Astrocyte of the spinal cord (primary cell): ENCODE measurements around the gene RELL2.

ENCODE experiments used
- DNase-seq: peaks from one replicate; pipeline ENCODE4 v3.0.0; 2011; ENCODE audit warnings: low read depth, low spot score
- H3K4me3 ChIP-seq: 2 replicates; pipeline ENCODE4 v1.5.1; 2011; ENCODE audit warnings: low read depth, mild to moderate bottlenecking, low read length, moderate library complexity
- in situ Hi-C: cut with HindIII; loops from 2 replicates; pipeline ENCODE4 v1.10.0; 2017; ENCODE audit warnings: low sequenced_read_pairs
- TF ChIP-seq, protein P1 (sequence below): IDR thresholded peaks from 2 replicates; pipeline ENCODE4 v1.5.1; 2012; ENCODE audit warnings: low read depth, mild to moderate bottlenecking, low read length, inconsistent platforms

RELL2 gene

DNA sequence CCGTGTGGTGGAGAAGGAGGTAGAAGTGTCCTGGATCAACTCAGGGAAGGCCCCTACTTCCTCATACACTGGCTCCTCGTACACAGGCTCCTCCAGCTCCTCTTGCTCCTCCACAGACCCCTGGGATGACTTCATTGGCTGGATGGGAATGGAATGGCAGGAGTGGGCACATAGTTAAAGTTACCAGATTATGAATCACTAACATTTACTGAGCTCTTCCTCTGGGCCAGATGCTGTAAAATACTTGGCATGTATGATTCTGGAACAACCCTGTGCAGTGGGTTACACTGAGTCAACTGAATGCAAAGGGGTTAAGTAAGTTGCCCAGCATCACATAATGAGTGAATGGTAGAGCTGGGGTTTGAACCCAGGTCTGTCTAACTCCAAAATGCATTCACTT lies 17.5 kb downstream of the RELL2 start:
- in situ Hi-C loops, result no loop called here
- H3K4me3 ChIP-seq, result no peak overlapping the region
- DNase-seq, result peak; percentile 67
- TF ChIP-seq, protein P1, sequence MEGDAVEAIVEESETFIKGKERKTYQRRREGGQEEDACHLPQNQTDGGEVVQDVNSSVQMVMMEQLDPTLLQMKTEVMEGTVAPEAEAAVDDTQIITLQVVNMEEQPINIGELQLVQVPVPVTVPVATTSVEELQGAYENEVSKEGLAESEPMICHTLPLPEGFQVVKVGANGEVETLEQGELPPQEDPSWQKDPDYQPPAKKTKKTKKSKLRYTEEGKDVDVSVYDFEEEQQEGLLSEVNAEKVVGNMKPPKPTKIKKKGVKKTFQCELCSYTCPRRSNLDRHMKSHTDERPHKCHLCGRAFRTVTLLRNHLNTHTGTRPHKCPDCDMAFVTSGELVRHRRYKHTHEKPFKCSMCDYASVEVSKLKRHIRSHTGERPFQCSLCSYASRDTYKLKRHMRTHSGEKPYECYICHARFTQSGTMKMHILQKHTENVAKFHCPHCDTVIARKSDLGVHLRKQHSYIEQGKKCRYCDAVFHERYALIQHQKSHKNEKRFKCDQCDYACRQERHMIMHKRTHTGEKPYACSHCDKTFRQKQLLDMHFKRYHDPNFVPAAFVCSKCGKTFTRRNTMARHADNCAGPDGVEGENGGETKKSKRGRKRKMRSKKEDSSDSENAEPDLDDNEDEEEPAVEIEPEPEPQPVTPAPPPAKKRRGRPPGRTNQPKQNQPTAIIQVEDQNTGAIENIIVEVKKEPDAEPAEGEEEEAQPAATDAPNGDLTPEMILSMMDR, result no peak

DNA sequence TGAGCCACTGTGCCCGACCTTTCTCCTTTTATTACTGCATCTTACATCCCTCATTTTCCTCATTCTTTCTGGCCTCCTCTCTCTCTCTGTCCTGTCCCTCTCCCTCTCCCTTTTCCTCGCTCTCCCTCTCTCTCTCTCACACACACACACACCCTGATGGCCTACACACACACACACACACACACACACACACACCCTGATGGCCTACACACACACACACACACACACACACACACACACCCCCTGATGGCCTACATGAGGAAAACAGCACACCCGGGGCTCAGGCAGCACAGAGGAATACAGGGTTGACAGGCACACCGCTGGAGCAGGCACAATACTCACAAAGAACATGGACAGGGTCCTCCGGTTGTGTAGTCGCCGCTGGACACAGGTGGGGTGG lies 18.2 kb downstream of the RELL2 start:
- in situ Hi-C loops, result no loop called here
- DNase-seq, result no peak
- H3K4me3 ChIP-seq, result no peak overlapping the region
- TF ChIP-seq, protein P1, result no peak

DNA sequence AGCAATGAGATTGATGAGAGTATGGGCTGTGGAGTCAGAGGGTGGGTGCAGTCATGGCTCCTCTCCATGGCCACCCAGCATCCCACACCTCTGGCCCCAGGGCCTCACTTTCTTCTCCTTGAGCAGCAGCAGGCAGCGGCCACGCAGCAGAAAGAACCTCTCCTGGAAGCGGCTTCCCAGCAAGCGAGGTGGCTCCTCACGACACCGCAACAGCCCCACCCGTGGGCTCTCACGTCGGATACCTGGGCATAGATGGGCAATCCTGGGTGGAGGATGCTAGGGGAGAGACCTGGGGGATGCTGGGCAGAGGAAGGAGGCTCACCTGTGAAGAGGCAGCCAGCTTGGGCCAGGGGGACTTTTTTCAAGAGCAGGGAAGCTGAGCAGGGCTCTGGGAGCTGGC lies 19.6 kb downstream of the RELL2 start:
- DNase-seq, result no peak
- no peak overlapping the region for H3K4me3 ChIP-seq
- TF ChIP-seq, protein P1, result no peak
- in situ Hi-C loops, result no loop called here

DNA sequence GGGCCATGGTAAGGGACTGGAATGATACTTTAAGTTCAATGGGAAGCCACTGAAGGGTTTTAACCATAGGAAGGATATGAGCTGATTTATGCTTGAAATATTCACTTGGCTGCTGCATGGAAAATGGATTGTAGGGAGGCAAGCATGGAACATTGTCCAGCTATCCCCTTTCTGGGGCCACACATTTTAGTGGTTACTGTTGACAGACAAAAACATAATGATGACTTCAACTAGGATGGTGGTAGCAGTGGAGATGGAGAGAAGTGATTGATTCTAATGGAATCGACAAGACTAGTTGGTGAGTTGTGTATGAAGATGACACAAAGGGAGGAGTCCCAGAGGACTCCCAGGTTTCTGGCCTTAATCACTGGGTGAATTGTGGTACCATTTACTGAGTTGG lies 20.6 kb downstream of the RELL2 start:
- H3K4me3 ChIP-seq, result no peak overlapping the region
- no peak for DNase-seq
- in situ Hi-C loops, result no loop called here
- TF ChIP-seq, protein P1, result no peak

DNA sequence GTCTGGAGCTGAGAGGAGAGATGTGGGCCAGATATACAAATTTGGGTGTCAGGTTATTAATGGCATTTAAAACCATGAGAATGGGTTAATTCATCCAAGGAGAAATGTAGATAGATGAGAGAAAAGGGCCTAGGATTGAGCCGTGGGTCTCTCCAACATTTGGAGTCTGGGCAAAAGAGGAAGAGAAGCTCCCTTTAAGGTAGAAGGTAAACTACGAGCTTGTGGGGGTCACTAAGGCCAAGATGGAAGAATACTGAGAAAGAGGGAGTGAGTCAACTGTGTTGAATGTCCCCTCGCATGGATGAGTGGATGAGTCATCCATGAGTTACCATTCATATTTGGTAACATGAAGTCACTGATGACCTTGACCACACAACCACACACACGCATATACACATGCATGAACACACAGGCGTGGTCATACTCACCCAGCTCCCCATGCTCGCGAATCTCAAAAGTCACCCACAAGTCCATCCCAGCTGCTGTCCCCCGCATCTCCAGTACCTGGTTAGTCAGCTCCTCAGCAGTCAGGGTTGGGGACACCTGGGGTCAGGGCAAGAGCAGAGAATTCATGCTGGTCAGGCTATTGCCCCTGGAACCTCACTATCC lies 21.2 kb downstream of the RELL2 start:
- TF ChIP-seq, protein P1, result no peak
- H3K4me3 ChIP-seq, result no peak overlapping the region
- peak; percentile 88 for DNase-seq
- in situ Hi-C loops, result no loop called here

DNA sequence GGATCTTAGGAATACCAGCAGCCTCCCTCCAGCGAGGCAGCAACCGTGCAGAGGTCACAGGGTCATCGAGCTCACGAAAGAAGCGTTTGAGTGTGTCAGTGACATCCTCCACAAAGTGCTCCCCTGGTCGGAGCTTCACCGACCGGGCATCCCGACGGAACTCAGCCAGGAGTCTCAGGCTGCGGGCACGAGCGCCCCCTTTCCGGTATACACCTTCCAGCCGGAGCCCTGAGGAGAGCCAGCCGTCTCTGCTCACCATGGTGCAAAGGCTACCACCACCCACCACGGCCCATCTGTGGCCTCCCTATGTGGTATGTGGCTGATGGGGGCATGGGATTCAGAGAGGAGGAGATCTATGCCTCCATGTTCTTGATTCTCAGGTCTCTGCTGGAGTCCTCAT lies 25.2 kb downstream of the RELL2 start:
- TF ChIP-seq, protein P1, result no peak
- in situ Hi-C loops, result no loop called here
- no peak for DNase-seq
- H3K4me3 ChIP-seq, result no peak overlapping the region

DNA sequence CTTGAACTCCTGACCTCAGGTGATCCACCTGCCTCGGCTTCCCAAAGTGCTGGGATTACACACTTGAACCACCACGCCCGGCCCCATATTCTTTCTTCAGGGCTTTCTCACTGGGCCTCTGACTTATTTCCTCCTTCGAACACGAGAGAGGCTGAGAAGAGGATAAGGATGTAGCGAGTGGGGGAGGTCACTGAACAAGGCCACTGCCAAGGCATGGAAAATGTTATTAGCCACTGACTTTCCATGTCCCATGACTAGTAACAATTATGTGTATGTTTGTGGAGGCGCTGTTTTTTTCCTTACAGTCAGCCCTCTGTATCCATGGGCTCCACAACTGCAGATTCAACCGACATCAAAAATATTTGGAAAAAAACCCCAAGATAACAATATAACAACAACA lies 26.7 kb downstream of the RELL2 start:
- in situ Hi-C loops, result no loop called here
- H3K4me3 ChIP-seq, result no peak overlapping the region
- TF ChIP-seq, protein P1, result no peak
- DNase-seq, result no peak
